HUES64 (cell line): ENCODE measurements around the gene TROAP.
A peak's percentile ranks its signal among the peaks of the same experiment; 100 is the strongest.

ENCODE experiments used
- H3K27ac ChIP-seq: 2 replicates; pipeline ENCODE4 v1.7.0; 2013; ENCODE audit warnings: low read depth, low read length, inconsistent platforms
- H3K27me3 ChIP-seq: 2 replicates; pipeline ENCODE4 v1.6.1; 2013; ENCODE audit warnings: mild to moderate bottlenecking, low read length; ENCODE audit not compliant: insufficient read depth
- H3K36me3 ChIP-seq: 2 replicates; pipeline ENCODE4 v1.6.1; 2013; ENCODE audit warnings: mild to moderate bottlenecking, low read length; ENCODE audit not compliant: insufficient read depth
- H3K4me1 ChIP-seq: 2 replicates; pipeline ENCODE4 v1.6.1; 2013; ENCODE audit warnings: mild to moderate bottlenecking, low read length, moderate library complexity; ENCODE audit not compliant: insufficient read depth
- H3K4me3 ChIP-seq: 2 replicates; pipeline ENCODE4 v1.5.1; 2013; ENCODE audit warnings: mild to moderate bottlenecking, low read length, moderate library complexity
- H3K9ac ChIP-seq: 2 replicates; pipeline ENCODE4 v1.6.1; 2013; ENCODE audit warnings: mild to moderate bottlenecking, low read depth, low read length
- H3K9me3 ChIP-seq: 2 replicates; pipeline ENCODE4 v1.6.1; 2013; ENCODE audit warnings: low read depth, low read length; ENCODE audit not compliant: insufficient read depth
- WGBS: fragments of 150-250, 120-280 bp; methylation state at CpG from one replicate; pipeline ENCODE4 v1.1.7; 2013; ENCODE audit warnings: missing lambda C conversion rate; 5-methylcytosine and 5-hydroxymethylcytosine counted together

TROAP gene

DNA sequence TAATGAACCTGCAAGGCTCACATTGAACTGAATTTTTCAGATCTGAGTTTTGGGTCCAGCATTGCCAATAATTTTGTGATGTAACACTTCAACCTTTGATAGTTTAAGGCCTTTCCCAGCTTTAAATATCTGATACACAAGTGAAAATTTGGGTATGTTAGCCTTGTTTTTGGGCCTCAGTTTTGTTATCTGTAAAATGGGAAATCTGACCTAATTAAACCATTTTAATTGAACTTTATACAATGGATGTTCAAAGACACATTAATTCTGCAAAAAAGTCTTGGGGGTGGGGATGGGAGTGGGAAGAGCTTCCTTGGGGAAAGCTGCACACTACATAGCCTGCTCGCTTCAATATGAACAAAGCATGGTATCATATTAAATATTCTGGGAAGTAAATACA is 39.0 kb downstream of the TROAP start:
- no CpG with 5 or more reads among the region's 1 CpG for WGBS
- 0 out of 2 replicates have a peak, but pooled peaks cover 9% of the 10 kb centered on the region for H3K27me3 ChIP-seq
- H3K9me3 ChIP-seq: no peaks in the 10 kb centered on the region
- H3K27ac ChIP-seq: no peak overlapping the region
- H3K9ac ChIP-seq: no peak overlapping the region
- no peak overlapping the region for H3K4me3 ChIP-seq
- no peaks in the 10 kb centered on the region for H3K4me1 ChIP-seq
- no peaks in the 10 kb centered on the region for H3K36me3 ChIP-seq

DNA sequence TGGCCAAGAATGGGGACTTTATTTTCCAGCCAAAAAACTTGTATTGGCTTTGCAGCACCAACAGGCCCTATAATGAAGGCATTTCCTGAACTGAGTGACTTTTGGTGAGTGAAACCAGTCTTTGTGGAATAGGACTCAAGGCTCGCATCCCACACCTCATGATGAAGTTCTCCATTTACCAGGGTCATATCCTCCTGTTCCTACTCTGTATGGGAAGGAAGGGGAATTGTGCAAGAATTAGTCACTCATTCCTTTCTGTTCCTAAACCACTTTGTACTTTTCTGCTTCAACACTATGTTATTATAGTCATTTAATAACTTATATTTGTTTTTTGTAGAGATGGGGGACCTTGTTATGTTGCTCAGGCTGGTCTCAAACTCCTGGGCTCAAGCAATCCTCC is 41.9 kb downstream of the TROAP start:
- peaks cover 14% of the 10 kb centered on the region for H3K4me1 ChIP-seq
- no peaks in the 10 kb centered on the region for H3K36me3 ChIP-seq
- no peak overlapping the region for H3K9ac ChIP-seq
- no peak overlapping the region for H3K27ac ChIP-seq
- 100% methylated on average over 1 of the region's 1 CpG for WGBS
- H3K4me3 ChIP-seq: no peak overlapping the region
- no peaks in the 10 kb centered on the region for H3K9me3 ChIP-seq
- H3K27me3 ChIP-seq: 0 out of 2 replicates have a peak, but pooled peaks cover 9% of the 10 kb centered on the region

DNA sequence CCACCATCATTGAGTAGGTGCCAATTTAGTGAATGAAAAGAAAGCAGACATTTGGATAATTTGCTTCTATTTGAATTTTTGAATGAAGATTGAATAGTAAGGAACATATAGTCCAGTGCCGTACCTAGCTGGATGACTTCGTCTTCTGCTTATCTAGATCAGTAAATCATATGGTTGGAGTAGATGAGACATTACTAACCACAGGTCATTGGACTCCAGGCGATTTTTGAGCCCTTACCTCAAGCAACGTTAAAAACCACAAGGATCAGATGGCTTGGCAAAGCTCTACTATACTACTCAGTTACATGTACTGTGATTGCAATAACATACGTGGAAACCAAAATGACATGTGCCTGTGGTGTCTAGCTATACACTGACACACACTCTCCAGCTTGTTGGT is 42.5 kb downstream of the TROAP start:
- Histone ChIP-seq H3K9ac (no peak overlapping the region), H3K9me3 (no peaks in the 10 kb centered on the region), H3K4me1 (peaks cover 16% of the 10 kb centered on the region), H3K36me3 (no peaks in the 10 kb centered on the region), H3K27me3 (0 out of 2 replicates have a peak, but pooled peaks cover 9% of the 10 kb centered on the region), H3K4me3 (0 out of 2 replicates have a peak overlapping the region, but pooled peaks have one; percentile 95), H3K27ac (no peak overlapping the region)
- WGBS: 91% methylated on average over 5 of the region's 5 CpGs

DNA sequence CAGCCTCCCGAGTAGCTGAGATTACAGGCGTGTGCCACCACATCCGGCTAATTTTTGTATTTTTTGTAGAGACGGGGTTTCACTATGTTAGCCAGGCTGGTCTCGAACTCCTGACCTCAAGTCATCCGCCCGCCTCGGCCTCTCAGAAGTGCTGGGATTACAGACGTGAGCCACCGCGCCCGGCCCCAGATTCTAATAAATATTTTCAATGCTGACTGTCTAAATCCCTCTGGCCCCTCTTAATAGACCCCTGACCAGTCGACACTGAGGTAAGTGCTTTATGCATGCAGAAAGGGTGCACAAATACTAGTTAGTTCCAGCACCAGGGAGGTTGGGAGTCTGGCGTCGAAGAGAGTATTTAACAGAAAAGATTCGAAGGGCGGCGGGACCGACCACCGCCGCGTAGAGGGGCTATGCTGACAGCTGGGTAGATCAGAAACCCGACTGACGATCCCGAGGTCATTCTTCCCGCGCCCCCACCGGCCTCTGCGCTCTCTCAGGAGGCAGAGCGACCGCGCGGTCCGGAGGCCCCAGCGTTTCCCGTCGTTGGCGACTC is 43.1 kb downstream of the TROAP start:
- Histone ChIP-seq H3K27ac (peak overlapping the region; percentile 98), H3K9me3 (no peaks in the 10 kb centered on the region), H3K27me3 (0 out of 2 replicates have a peak, but pooled peaks cover 9% of the 10 kb centered on the region), H3K36me3 (no peaks in the 10 kb centered on the region), H3K4me3 (peak overlapping the region; percentile 95), H3K4me1 (peaks cover 16% of the 10 kb centered on the region), H3K9ac (peak overlapping the region; percentile 94)
- 17% methylated on average over 38 of the region's 38 CpGs for WGBS

DNA sequence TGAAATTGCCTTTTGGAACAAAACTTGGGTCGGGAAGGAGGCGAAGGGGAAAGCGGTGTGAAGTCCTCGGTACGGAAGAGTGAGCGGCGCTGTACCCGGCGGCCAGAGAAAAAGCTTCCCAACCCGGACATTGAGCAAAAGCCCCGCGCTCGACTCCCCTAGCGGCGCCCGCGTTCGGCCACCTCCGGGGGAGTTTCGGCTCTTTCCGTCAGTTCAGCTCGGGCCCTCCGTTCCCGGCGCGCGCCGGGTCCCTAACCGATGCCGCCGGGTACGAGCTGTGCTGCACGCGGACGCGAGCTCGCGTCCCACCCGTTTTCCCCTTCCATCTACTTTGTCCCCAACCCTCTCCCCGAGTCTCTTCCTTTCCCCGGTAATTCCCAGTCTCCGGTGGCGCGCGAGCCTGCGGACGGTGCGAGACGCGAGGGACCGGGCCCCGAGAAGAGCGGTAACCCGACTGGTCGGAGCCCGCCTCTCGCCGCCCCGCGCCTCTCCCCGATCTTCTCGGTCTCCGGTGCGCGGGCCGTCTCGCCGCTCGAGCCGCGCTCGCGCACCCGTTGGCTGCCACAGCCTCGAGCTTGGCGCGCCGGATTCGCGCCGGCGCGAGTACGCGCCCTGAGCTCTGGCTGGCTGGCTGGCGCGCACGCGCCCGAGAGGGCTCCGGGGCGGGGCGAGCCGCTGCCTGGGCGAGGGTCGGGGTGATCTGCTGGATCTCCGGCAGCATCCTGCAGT is 43.8 kb downstream of the TROAP start:
- Histone ChIP-seq H3K9me3 (no peaks in the 10 kb centered on the region), H3K4me3 (peak overlapping the region; percentile 95), H3K9ac (peak overlapping the region; percentile 94), H3K27ac (peak overlapping the region; percentile 98), H3K36me3 (no peaks in the 10 kb centered on the region), H3K4me1 (peaks cover 16% of the 10 kb centered on the region), H3K27me3 (0 out of 2 replicates have a peak, but pooled peaks cover 9% of the 10 kb centered on the region)
- under 1% methylated on average over 97 of the region's 97 CpGs for WGBS

DNA sequence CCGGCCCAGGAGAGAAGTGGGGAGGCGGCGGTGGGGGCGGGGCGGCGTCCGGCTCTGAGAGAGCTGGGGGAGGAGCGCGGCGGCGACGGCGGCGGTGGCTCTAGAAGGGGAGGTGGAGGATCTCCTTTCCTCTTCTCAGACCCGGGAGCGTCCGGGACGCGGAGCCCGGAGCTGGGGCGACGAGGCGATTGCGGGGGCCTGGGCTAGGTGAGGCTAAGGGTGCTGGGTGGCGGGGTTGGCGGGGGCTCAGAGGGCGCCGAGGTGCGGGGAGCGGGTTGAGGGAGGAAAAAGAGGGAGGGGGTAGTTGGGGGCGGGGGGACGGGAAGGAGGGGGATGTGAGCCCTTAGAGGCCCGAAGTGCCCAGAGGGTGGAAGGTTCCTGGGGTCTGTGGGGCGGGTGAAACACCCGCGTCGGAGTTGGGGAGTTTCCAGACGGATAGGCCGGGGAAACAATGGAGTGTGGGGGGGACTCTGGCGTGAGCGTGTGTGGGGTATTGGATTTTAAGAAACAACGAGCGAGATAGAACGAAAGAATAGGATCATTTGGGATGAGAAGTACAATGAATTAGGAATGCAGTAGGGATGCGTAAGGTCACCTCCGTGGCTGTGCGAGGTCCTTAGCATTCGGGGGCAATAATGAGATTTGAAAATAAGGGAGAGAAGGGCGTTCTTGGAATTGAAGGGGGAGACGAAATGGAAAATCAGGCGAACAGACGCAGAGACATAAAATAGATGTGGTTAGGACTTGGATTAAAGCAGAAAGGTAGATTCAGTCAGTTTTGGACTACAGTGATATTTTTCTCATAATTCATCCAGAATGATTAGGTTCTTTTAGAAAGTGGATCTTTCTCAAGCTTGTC is 44.6 kb downstream of the TROAP start, which contains the start of gene SPATS2:
SPATS2 (plus strand) TSS at position 82 of the 859 bp plus-strand sequence. CDS start 93,551 bp downstream, outside the sequence.
- H3K9me3 ChIP-seq: no peaks in the 10 kb centered on the region
- H3K9ac ChIP-seq: peak within 1 kb of the TSS; percentile 94
- 1% methylated on average over 52 of the region's 52 CpGs for WGBS
- H3K27ac ChIP-seq: peak within 1 kb of the TSS; percentile 98
- H3K36me3 ChIP-seq: no peaks in the 10 kb centered on the region
- H3K27me3 ChIP-seq: 0 out of 2 replicates have a peak, but pooled peaks cover 9% of the 10 kb centered on the region
- H3K4me3 ChIP-seq: peak within 1 kb of the TSS; percentile 95
- peaks cover 16% of the 10 kb centered on the region for H3K4me1 ChIP-seq

DNA sequence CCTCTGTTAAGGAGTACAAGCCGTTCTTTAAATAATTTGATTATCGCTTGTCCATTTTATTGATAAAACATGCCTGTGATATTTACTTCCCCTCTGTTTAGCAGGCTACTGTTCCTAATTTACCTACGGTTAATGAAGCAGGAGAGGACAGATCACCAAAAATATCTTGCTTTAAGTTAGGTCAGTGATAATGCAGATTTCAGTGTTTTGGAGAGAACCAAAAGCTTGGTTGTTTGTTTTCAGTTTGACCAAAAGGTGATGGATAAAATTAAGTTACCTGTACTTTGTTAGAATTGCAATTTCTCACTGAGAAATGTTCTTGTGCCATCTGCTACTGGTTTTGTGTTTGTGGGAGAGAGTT is 45.2 kb downstream of the TROAP start:
- peak overlapping the region; percentile 81 for H3K9ac ChIP-seq
- no peak overlapping the region for H3K27ac ChIP-seq
- WGBS: 11% methylated on average over 3 of the region's 3 CpGs
- H3K9me3 ChIP-seq: no peaks in the 10 kb centered on the region
- H3K36me3 ChIP-seq: no peaks in the 10 kb centered on the region
- H3K4me1 ChIP-seq: peaks cover 16% of the 10 kb centered on the region
- 0 out of 2 replicates have a peak, but pooled peaks cover 9% of the 10 kb centered on the region for H3K27me3 ChIP-seq
- peak overlapping the region; percentile 95 for H3K4me3 ChIP-seq

DNA sequence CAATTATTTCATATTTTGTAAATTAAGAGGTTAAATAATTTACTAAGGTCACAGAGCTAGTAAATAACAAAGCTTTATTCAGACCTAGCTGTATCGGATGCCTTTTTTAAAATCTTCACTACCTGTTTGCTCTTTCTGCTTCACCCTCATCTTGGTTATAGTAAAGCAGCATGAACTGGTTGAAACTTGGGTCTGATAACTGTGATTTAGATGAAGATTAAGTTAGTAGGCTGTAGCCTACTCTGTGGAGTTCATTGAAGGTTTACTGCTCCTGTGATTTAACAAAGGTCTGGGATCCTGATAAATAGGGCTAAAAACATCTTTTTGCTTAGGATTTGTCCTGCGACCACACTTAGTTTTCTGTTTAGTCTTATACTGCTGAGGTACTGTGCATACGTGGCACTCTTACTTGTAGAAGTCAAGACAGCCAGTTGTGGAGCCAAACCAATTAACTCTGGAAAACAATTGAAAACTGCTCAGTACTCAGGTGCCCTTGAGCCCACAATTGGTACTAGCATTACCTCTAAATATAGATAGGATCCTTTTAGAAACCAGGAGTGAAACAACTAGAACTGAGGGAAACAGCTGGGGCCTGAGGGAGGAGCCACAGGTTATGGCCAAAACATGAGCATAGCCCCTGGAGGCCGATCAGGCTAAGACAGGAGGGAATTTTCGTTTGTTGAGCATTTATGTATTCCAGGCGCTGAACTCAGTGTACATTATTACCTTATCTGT is 46.5 kb downstream of the TROAP start:
- Histone ChIP-seq H3K4me1 (peaks cover 16% of the 10 kb centered on the region), H3K27ac (no peak overlapping the region), H3K36me3 (no peaks in the 10 kb centered on the region), H3K27me3 (0 out of 2 replicates have a peak, but pooled peaks cover 6% of the 10 kb centered on the region), H3K4me3 (no peak overlapping the region), H3K9me3 (no peaks in the 10 kb centered on the region), H3K9ac (no peak overlapping the region)
- 79% methylated on average over 5 of the region's 6 CpGs for WGBS

DNA sequence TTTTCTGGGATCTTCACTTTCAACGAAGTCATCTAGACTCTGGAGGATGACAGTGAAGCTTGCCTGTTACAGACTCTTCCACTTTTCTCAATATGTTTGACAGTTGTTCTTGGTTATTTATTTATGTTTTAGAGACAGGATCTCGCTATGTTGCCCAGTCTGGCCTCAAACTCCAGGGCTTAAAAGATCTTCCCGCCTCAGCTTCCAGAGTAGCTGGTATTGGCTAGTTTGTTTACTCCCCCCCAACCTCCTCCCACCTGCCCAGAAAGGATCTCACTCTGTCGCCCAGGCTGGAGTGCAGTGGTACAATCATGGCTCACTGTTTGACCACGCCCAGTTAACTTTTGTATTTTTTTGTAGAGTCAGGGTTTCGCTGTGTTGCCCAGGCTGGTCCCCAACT is 47.5 kb downstream of the TROAP start:
- 97% methylated on average over 6 of the region's 6 CpGs for WGBS
- Histone ChIP-seq H3K9me3 (no peaks in the 10 kb centered on the region), H3K27ac (no peak overlapping the region), H3K4me3 (no peak overlapping the region), H3K9ac (no peak overlapping the region), H3K36me3 (no peaks in the 10 kb centered on the region), H3K4me1 (peaks cover 16% of the 10 kb centered on the region), H3K27me3 (no peaks in the 10 kb centered on the region)

DNA sequence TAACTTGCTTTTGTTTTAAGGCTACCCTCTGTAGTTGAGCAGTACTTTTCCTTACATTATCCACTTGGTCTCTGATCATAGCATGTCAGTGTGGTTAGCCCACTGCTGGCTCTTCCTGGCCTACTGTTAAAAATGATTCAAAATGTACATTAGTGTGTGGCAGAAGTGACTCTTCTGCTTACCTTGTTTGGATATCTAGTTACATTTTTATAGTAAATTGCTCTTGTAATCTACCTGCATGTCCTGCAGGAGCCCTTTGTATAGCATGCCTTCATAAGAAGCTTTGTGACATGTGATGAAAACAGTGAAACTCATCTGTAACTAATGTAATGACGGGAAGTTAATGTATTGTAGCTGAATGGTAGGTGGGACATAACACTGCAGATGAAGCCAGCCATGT is 52.4 kb downstream of the TROAP start:
- 91% methylated on average over 1 of the region's 1 CpG for WGBS
- Histone ChIP-seq H3K4me3 (no peak overlapping the region), H3K27me3 (no peaks in the 10 kb centered on the region)

More for the DNA sequence above, 52.4 kb downstream of the TROAP start:
- H3K36me3 ChIP-seq: no peaks in the 10 kb centered on the region
- H3K9me3 ChIP-seq: no peaks in the 10 kb centered on the region
- no peak overlapping the region for H3K9ac ChIP-seq
- no peak overlapping the region for H3K27ac ChIP-seq
- H3K4me1 ChIP-seq: no peaks in the 10 kb centered on the region
